ENCODE data around the gene KCNK17. TPM values are rescaled to one million over a fixed set of nuclear protein-coding genes. Genes with fewer than 3 reads are reported as not detected.

The KCNK17 gene
- total RNA-seq, 1 donor from 2014 or later: not detected

DNA sequence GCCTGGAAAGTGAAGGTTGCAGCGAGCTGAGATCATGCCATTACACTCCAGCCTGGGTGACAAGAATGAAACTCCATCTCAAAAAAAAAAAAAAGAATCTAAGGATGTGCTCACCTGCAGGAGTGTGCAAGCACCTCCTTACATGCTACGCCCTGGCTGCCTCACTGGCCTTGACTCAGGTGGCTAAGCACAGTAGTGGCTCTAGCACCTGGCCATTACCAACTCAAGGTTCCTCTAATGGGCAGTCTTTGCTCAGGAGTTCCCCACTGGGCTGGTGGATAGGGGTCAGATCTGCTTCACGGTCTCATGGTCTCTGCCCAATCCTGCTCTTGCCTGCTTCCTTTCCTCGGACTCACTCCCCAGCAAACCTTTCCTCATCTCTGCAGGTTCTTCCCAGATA, 39.7 kb downstream of the KCNK17 start:
- DNase-seq (ENCODE audit: low read depth) (no peak), FAIRE-seq (no peak)
- Mint-ChIP-seq H3K4me1 (ENCODE audit: low read depth, unreplicated experiment) (peaks cover 3% of the 10 kb centered on the region), H3K4me3 (ENCODE audit: unreplicated experiment) (no peak overlapping the region), H3K27me3 (ENCODE audit: low read depth, unreplicated experiment) (peaks cover 60% of the 10 kb centered on the region), H3K27ac (ENCODE audit: unreplicated experiment) (no peak overlapping the region), H3K36me3 (ENCODE audit: low read depth, unreplicated experiment) (no peaks in the 10 kb centered on the region), H3K9me3 (ENCODE audit: unreplicated experiment) (peaks cover 3% of the 10 kb centered on the region)
- Histone ChIP-seq H3K4me3 (ENCODE audit: insufficient read depth, low read depth, low read length) (no peak overlapping the region), H3K27ac (ENCODE audit: low read depth, low read length) (no peak overlapping the region), H3K4me2 (ENCODE audit: low read length) (no peak overlapping the region), H3K79me2 (ENCODE audit: insufficient read depth, low read length) (no peaks in the 10 kb centered on the region), H3K9ac (ENCODE audit: low read length) (no peak overlapping the region), H3K9me3 (ENCODE audit: insufficient read depth, low read depth, low read length) (no peaks in the 10 kb centered on the region), H3K36me3 (ENCODE audit: insufficient read depth, low read length) (no peaks in the 10 kb centered on the region), H3K4me1 (ENCODE audit: insufficient read depth, low read length) (no peaks in the 10 kb centered on the region), H3K27me3 (ENCODE audit: insufficient read depth, low read length) (no peaks in the 10 kb centered on the region), H2AFZ (ENCODE audit: low read depth, low read length) (no peak overlapping the region), H4K20me1 (ENCODE audit: insufficient read depth, low read length) (no peaks in the 10 kb centered on the region)
- TF ChIP-seq, protein P1, sequence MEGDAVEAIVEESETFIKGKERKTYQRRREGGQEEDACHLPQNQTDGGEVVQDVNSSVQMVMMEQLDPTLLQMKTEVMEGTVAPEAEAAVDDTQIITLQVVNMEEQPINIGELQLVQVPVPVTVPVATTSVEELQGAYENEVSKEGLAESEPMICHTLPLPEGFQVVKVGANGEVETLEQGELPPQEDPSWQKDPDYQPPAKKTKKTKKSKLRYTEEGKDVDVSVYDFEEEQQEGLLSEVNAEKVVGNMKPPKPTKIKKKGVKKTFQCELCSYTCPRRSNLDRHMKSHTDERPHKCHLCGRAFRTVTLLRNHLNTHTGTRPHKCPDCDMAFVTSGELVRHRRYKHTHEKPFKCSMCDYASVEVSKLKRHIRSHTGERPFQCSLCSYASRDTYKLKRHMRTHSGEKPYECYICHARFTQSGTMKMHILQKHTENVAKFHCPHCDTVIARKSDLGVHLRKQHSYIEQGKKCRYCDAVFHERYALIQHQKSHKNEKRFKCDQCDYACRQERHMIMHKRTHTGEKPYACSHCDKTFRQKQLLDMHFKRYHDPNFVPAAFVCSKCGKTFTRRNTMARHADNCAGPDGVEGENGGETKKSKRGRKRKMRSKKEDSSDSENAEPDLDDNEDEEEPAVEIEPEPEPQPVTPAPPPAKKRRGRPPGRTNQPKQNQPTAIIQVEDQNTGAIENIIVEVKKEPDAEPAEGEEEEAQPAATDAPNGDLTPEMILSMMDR (IDR thresholded peaks at IDR 0.05; ENCODE audit: insufficient read depth, low read depth, low read length): no peak
- TF ChIP-seq EZH2 (IDR thresholded peaks at IDR 0.05; ENCODE audit: insufficient read depth, low read length): no peak

DNA sequence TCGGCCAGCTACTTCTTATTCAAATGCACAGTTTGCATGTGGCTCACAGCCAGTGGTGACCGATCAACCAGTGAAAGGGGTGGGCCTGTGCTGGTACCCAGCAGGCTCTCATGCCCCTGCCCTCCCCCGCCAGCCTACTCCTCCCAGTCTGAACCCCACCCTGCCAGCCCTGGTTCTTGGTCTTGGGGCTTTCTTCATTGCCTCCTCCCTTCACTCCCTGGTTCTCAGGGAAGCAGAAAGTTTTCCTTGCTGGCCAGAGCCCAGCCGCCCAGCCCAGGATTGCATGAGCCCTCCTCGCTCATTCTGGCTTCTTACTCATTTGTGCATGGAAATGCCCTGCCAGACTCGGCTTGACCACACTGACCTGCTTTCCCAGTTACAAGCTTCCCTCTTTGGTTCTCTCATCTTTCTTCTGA, 40.8 kb downstream of the KCNK17 start:
- H3K27ac Mint-ChIP-seq (ENCODE audit: unreplicated experiment): no peak overlapping the region
- H3K4me2 ChIP-seq (ENCODE audit: low read length): no peak overlapping the region
- H3K4me1 Mint-ChIP-seq (ENCODE audit: low read depth, unreplicated experiment): peaks cover 6% of the 10 kb centered on the region

DNA sequence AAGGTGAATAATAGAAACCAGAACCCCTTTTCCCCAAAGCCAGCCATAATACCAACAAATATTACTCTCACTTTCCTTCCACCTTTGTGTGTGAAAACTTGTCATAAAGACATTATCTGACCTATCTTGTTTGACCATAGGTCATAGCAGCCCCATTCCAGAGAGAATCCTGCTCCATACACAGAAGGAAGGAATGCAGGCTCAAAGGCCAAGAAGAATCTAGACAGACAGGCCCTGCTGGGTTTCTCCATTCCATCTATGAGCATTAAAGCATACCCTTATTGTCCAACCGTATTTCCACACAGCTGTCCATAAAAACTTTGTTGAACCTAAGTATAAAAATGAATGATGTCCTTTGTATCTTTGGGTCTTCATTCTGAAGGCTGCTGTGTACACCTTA, 44.3 kb downstream of the KCNK17 start:
- no peak for TF ChIP-seq EZH2 (IDR thresholded peaks at IDR 0.05; ENCODE audit: insufficient read depth, low read length)
- Histone ChIP-seq H2AFZ (ENCODE audit: low read depth, low read length) (no peak overlapping the region), H3K4me3 (ENCODE audit: insufficient read depth, low read depth, low read length) (no peak overlapping the region), H3K4me1 (ENCODE audit: insufficient read depth, low read length) (no peaks in the 10 kb centered on the region), H3K79me2 (ENCODE audit: insufficient read depth, low read length) (no peaks in the 10 kb centered on the region), H3K9me3 (ENCODE audit: insufficient read depth, low read depth, low read length) (no peaks in the 10 kb centered on the region), H4K20me1 (ENCODE audit: insufficient read depth, low read length) (no peaks in the 10 kb centered on the region), H3K27me3 (ENCODE audit: insufficient read depth, low read length) (no peaks in the 10 kb centered on the region), H3K27ac (ENCODE audit: low read depth, low read length) (no peak overlapping the region), H3K9ac (ENCODE audit: low read length) (no peak overlapping the region), H3K4me2 (ENCODE audit: low read length) (no peak overlapping the region), H3K36me3 (ENCODE audit: insufficient read depth, low read length) (no peaks in the 10 kb centered on the region)
- Mint-ChIP-seq H3K36me3 (ENCODE audit: low read depth, unreplicated experiment) (no peaks in the 10 kb centered on the region), H3K9me3 (ENCODE audit: unreplicated experiment) (peaks cover 5% of the 10 kb centered on the region), H3K27me3 (ENCODE audit: low read depth, unreplicated experiment) (peaks cover 38% of the 10 kb centered on the region), H3K27ac (ENCODE audit: unreplicated experiment) (no peak overlapping the region), H3K4me3 (ENCODE audit: unreplicated experiment) (no peak overlapping the region), H3K4me1 (ENCODE audit: low read depth, unreplicated experiment) (peaks cover 6% of the 10 kb centered on the region)
- FAIRE-seq (no peak), DNase-seq (ENCODE audit: low read depth) (no peak)

More for the DNA sequence above, 40.8 kb downstream of the KCNK17 start:
- H3K27me3 ChIP-seq (ENCODE audit: insufficient read depth, low read length): no peaks in the 10 kb centered on the region
- no peak for TF ChIP-seq EZH2 (IDR thresholded peaks at IDR 0.05; ENCODE audit: insufficient read depth, low read length)
- TF ChIP-seq, protein P1 (IDR thresholded peaks at IDR 0.05; ENCODE audit: insufficient read depth, low read depth, low read length): no peak
- H3K4me3 Mint-ChIP-seq (ENCODE audit: unreplicated experiment): no peak overlapping the region
- H3K9me3 Mint-ChIP-seq (ENCODE audit: unreplicated experiment): peaks cover 3% of the 10 kb centered on the region
- peaks cover 54% of the 10 kb centered on the region for H3K27me3 Mint-ChIP-seq (ENCODE audit: low read depth, unreplicated experiment)
- no peaks in the 10 kb centered on the region for H4K20me1 ChIP-seq (ENCODE audit: insufficient read depth, low read length)
- H3K79me2 ChIP-seq (ENCODE audit: insufficient read depth, low read length): no peaks in the 10 kb centered on the region
- H3K4me3 ChIP-seq (ENCODE audit: insufficient read depth, low read depth, low read length): no peak overlapping the region
- DNase-seq (ENCODE audit: low read depth) (no peak), FAIRE-seq (no peak)
- no peaks in the 10 kb centered on the region for H3K36me3 ChIP-seq (ENCODE audit: insufficient read depth, low read length)
- no peaks in the 10 kb centered on the region for H3K9me3 ChIP-seq (ENCODE audit: insufficient read depth, low read depth, low read length)
- H2AFZ ChIP-seq (ENCODE audit: low read depth, low read length): no peak overlapping the region
- no peaks in the 10 kb centered on the region for H3K4me1 ChIP-seq (ENCODE audit: insufficient read depth, low read length)
- H3K27ac ChIP-seq (ENCODE audit: low read depth, low read length): no peak overlapping the region
- no peaks in the 10 kb centered on the region for H3K36me3 Mint-ChIP-seq (ENCODE audit: low read depth, unreplicated experiment)
- no peak overlapping the region for H3K9ac ChIP-seq (ENCODE audit: low read length)

All from astrocyte (in vitro differentiated cells and primary cell).